HepG2 (cell line): ENCODE results near the gene SLC22A12. TPM values are rescaled to one million over a fixed set of nuclear protein-coding genes. Genes with fewer than 3 reads are reported as not detected.
A peak's percentile ranks its signal among the peaks of the same experiment; 100 is the strongest.

Experiments
- ATAC-seq: fragments of 200-7000 bp; cut with Tn5 transposase; 3 replicates; pipeline ENCODE4 v1.9.1; 2020; ENCODE audit warnings: mild to moderate bottlenecking, moderate library complexity
- BruUV-seq: library from RNA; stranded (reverse); fragments of 400-500 nt; replicated peaks from 2 replicates; lab custom pipeline; 2021; lab: Mats Ljungman, UMichigan
- CTCF ChIA-PET: fragments of 300-600 bp; formaldehyde crosslinking; extraction: SDS; loops from one replicate; lab custom pipeline; 2021; ENCODE audit warnings: low total read pairs, inconsistent platforms, low intra/inter-chr PET ratio; lab: Yijun Ruan, JAX
- POLR2A ChIA-PET: fragments of 350-600 bp; sonication (Branson Sonifier 250); formaldehyde crosslinking; loops from one replicate; lab custom pipeline; 2020; ENCODE audit warnings: antibody characterized with exemption, inconsistent platforms; lab: Yijun Ruan, JAX
- DNase-seq: peaks from one replicate; pipeline ENCODE4 v3.0.0-alpha.2; 2015; ENCODE audit warnings: low spot score
- FAIRE-seq: peaks from 3 replicates; lab custom pipeline; 2011; peaks lifted over from hg19 to GRCh38; lab: Jason Lieb, UNC
- H2AFZ ChIP-seq: one replicate; pipeline ENCODE4 v1.6.1; 2011; ENCODE audit warnings: low read length, inconsistent platforms
- H3K27ac ChIP-seq: fragments of 300-600 bp; 3 replicates; pipeline ENCODE4 v1.8.0; 2011; ENCODE audit warnings: mixed run types, mild to moderate bottlenecking, mixed read lengths, low read length, inconsistent platforms; ENCODE audit not compliant: insufficient read depth; ENCODE audit errors: extremely low read length
- H3K27me3 ChIP-seq, 2 experiments: fragments of 200-600 bp in 1 of 2; 2 replicates in 1 of 2; 3 replicates in 1 of 2; pipeline versions ENCODE4 v1.6.0 to v1.8.0; 2011; ENCODE audit warnings: low read length in 2 of 2, mild to moderate bottlenecking in 2 of 2, moderate library complexity in 2 of 2, inconsistent platforms in 1 of 2; ENCODE audit not compliant: insufficient read depth in 2 of 2, control insufficient read depth in 1 of 2
- H3K36me3 ChIP-seq, 2 experiments: fragments of 200-600 bp in 1 of 2; replicated peaks in 1 of 2; 2 replicates in 1 of 2; 3 replicates in 1 of 2; pipeline versions ENCODE4 v1.5.1 to v1.8.0; 2011; ENCODE audit warnings: low read length in 2 of 2, inconsistent platforms in 1 of 2; ENCODE audit not compliant: insufficient read depth in 2 of 2, control insufficient read depth in 1 of 2
- H3K4me1 ChIP-seq: 2 replicates; pipeline ENCODE4 v1.5.1; 2012; ENCODE audit warnings: low read length, inconsistent platforms; ENCODE audit not compliant: insufficient read depth
- H3K4me2 ChIP-seq: 2 replicates; pipeline ENCODE4 v1.6.0; 2011; ENCODE audit warnings: low read depth, low read length, inconsistent platforms
- H3K4me3 ChIP-seq, 3 experiments: fragments of 200-600 bp in 1 of 3; sonication (generic), shearing (Covaris generic) in 1 of 3; replicated peaks in 1 of 3; 2 replicates each; pipeline ENCODE4 v1.5.1; 2011 to 2016; ENCODE audit warnings: low read length in 3 of 3, inconsistent platforms in 2 of 3, low read depth in 2 of 3, mild to moderate bottlenecking in 2 of 3, control low read depth in 1 of 3, mixed read lengths in 1 of 3; ENCODE audit not compliant: insufficient read depth in 1 of 3
- H3K79me2 ChIP-seq: one replicate; pipeline ENCODE4 v1.6.1; 2011; ENCODE audit warnings: low read length, inconsistent platforms; ENCODE audit not compliant: insufficient read depth
- H3K9ac ChIP-seq: 2 replicates; pipeline ENCODE4 v1.6.0; 2011; ENCODE audit warnings: mild to moderate bottlenecking, low read depth, low read length, inconsistent platforms; ENCODE audit not compliant: insufficient read depth
- H3K9me3 ChIP-seq: 2 replicates; pipeline ENCODE4 v1.5.1; 2012; ENCODE audit warnings: mild to moderate bottlenecking, low read length
- H4K20me1 ChIP-seq: 2 replicates; pipeline ENCODE4 v1.6.0; 2011; ENCODE audit warnings: inconsistent platforms, mild to moderate bottlenecking, low read length, moderate library complexity; ENCODE audit not compliant: insufficient read depth
- HNRNPLL ChIP-seq: fragments of 200-400 bp; formaldehyde crosslinking; IDR thresholded peaks from 2 replicates; pipeline ENCODE4 v1.6.1; 2017; ENCODE audit warnings: mild to moderate bottlenecking, low read depth, low read length; ENCODE audit not compliant: poor library complexity, severe bottlenecking
- HOXA7 ChIP-seq: sonication (generic); formaldehyde crosslinking; IDR thresholded peaks from 2 replicates; pipeline ENCODE4 v1.8.1; 2022; ENCODE audit warnings: mild to moderate bottlenecking, missing genetic modification reagents, moderate library complexity
- LCORL ChIP-seq, 2 experiments: fragments of 450-650 bp in 1 of 2; sonication (generic) in 1 of 2; formaldehyde crosslinking in 1 of 2; IDR thresholded peaks; 2 replicates each; pipeline versions ENCODE4 v1.5.0 to v1.6.1; 2017 to 2020; ENCODE audit warnings: antibody characterized with exemption in 1 of 2, missing genetic modification reagents in 1 of 2
- NKX3-1 ChIP-seq: sonication (generic); formaldehyde crosslinking; IDR thresholded peaks from 2 replicates; pipeline ENCODE4 v1.5.0; 2020; ENCODE audit warnings: missing genetic modification reagents
- ONECUT2 ChIP-seq: sonication (generic); formaldehyde crosslinking; IDR thresholded peaks from 2 replicates; pipeline ENCODE4 v1.4.0; 2020; ENCODE audit warnings: missing genetic modification reagents
- PITX1 ChIP-seq: sonication (generic); formaldehyde crosslinking; IDR thresholded peaks from 2 replicates; pipeline ENCODE4 v1.5.1; 2020; ENCODE audit warnings: mild to moderate bottlenecking, missing genetic modification reagents
- POLR2AphosphoS5 ChIP-seq: IDR thresholded peaks from 2 replicates; pipeline ENCODE4 v1.6.1; 2012; ENCODE audit warnings: low read depth, low read length
- REXO4 ChIP-seq: sonication (generic); formaldehyde crosslinking; IDR thresholded peaks from 2 replicates; pipeline ENCODE4 v1.8.0; 2022; ENCODE audit warnings: missing genetic modification reagents, mild to moderate bottlenecking, borderline replicate concordance
- ZNF263 ChIP-seq: sonication (generic); formaldehyde crosslinking; IDR thresholded peaks from 2 replicates; pipeline ENCODE4 v1.4.0; 2020; ENCODE audit warnings: missing genetic modification reagents
- ZNF329 ChIP-seq: sonication (generic); formaldehyde crosslinking; IDR thresholded peaks from 2 replicates; pipeline ENCODE4 v1.9.0; 2021; ENCODE audit warnings: low read depth, mild to moderate bottlenecking, missing genetic modification reagents
- ZNF367 ChIP-seq: sonication (generic); formaldehyde crosslinking; IDR thresholded peaks from 2 replicates; pipeline ENCODE4 v1.4.0; 2020; ENCODE audit warnings: missing genetic modification reagents, borderline replicate concordance
- ZNF513 ChIP-seq: sonication (generic); formaldehyde crosslinking; conservative IDR thresholded peaks from 2 replicates; pipeline ENCODE4 v1.5.0; 2020; ENCODE audit warnings: missing genetic modification reagents
- ZNF543 ChIP-seq: sonication (generic); formaldehyde crosslinking; IDR thresholded peaks from 2 replicates; pipeline ENCODE4 v1.4.0; 2020; ENCODE audit warnings: mild to moderate bottlenecking, missing genetic modification reagents
- WGBS: methylation state at CpG from one replicate; pipeline ENCODE4 v1.1.6; 2017; ENCODE audit warnings: low lambda C conversion rate; 5-methylcytosine and 5-hydroxymethylcytosine counted together
- in situ Hi-C: cut with HindIII; loops from 2 replicates; pipeline ENCODE4 v1.10.0; 2017; ENCODE audit warnings: low pct_unique_long_range_greater_than_20kb; ENCODE audit not compliant: extremely low pct_ligation_motif_present
- intact Hi-C: fragments of 100-400 bp; cut with micrococcal nuclease; formaldehyde crosslinking; loops from one replicate; pipeline ENCODE4 v1.10.0; 2022; ENCODE audit not compliant: unreplicated experiment
- polyA plus RNA-seq, 8 experiments: library from polyadenylated mRNA; depleted of rRNA in 3 of 8; stranded (reverse) in 7 of 8; unstranded in 1 of 8; fragments of >200 nt; fragmentation: Illumina TruSeq in 4 of 8; extraction: Trizol in 4 of 8; gene quantifications; 2 replicates each; pipeline versions ENCODE4 v1.2.1 to v1.2.3, GENCODE V29; 2011 to 2016; ENCODE audit warnings: low read depth in 4 of 8, missing spikeins in 1 of 8, mixed read lengths in 1 of 8; ENCODE audit not compliant: insufficient read depth in 1 of 8
- total RNA-seq, 5 experiments: library from RNA; depleted of rRNA; stranded (reverse); fragments of >200 nt; fragmentation: Illumina TruSeq; extraction: Trizol; gene quantifications; 2 replicates each; pipeline ENCODE4 v1.2.3, GENCODE V29; 2016; ENCODE audit warnings: low read depth in 1 of 5

SLC22A12 gene
- total and polyA plus RNA-seq, 2 of the 13 experiments (the other 11 are each of a cell fraction or from before 2014, with no cell fraction given), result not detected

- no TSS peak for BruUV-seq
- FAIRE-seq, result no peak
- H3K27me3 ChIP-seq, result no peaks in the 10 kb centered on the region
- peak; percentile 45; the same call in 1 of the 2 replicates for TF ChIP-seq ZNF263 (CRISPR knock-in tag)
- no peak for TF ChIP-seq PITX1 (CRISPR knock-in tag)
- no peak overlapping the region for H3K4me3 ChIP-seq
- no peak overlapping the region for H3K9ac ChIP-seq
- no peak overlapping the region for H3K27ac ChIP-seq
- WGBS, result 73% methylated on average over 15 of the region's 19 CpGs
- intact Hi-C loops (no loop called here), in situ Hi-C loops (no loop called here)
- no peaks in the 10 kb centered on the region for H3K9me3 ChIP-seq
- H2AFZ ChIP-seq, result no peak overlapping the region
- CTCF ChIA-PET, result no interaction called here
- no peak overlapping the region for H3K4me2 ChIP-seq
- ATAC-seq, result no peak
- POLR2A ChIA-PET, result no interaction called here
- no peaks in the 10 kb centered on the region for H4K20me1 ChIP-seq
- H3K4me1 ChIP-seq, result peaks cover 45% of the 10 kb centered on the region
- H3K36me3 ChIP-seq, result no peaks in the 10 kb centered on the region
- no peak for DNase-seq
- no peaks in the 10 kb centered on the region for H3K79me2 ChIP-seq
Observed at GRCh38 chr11:64559351-64560138, 31.5 kb upstream of the SLC22A12 start.

GRCh38 chr11:64560139-64560771 lies 30.8 kb upstream of the SLC22A12 start:
- H3K4me3 ChIP-seq, result no peak overlapping the region
- ChIA-PET CTCF (no interaction called here), POLR2A (no interaction called here)
- no peak overlapping the region for H3K4me2 ChIP-seq
- no peaks in the 10 kb centered on the region for H3K79me2 ChIP-seq
- H3K36me3 ChIP-seq, result no peaks in the 10 kb centered on the region
- in situ Hi-C loops, result no loop called here
- DNase-seq (no peak), ATAC-seq (peak; percentile 7; the same call in 1 of the 3 replicates), FAIRE-seq (no peak)
- no peaks in the 10 kb centered on the region for H3K27me3 ChIP-seq
- BruUV-seq, result no TSS peak
- intact Hi-C loops, result no loop called here
- no peak overlapping the region for H2AFZ ChIP-seq
- peaks cover 45% of the 10 kb centered on the region for H3K4me1 ChIP-seq
- H3K9ac ChIP-seq, result no peak overlapping the region
- no peaks in the 10 kb centered on the region for H3K9me3 ChIP-seq
- WGBS, result 50% methylated on average over 3 of the region's 15 CpGs
- no peak overlapping the region for H3K27ac ChIP-seq
- no peaks in the 10 kb centered on the region for H4K20me1 ChIP-seq
- no peak for TF ChIP-seq HNRNPLL
- no peak for TF ChIP-seq ZNF543 (CRISPR knock-in tag)
- no peak for TF ChIP-seq NKX3-1
- TF ChIP-seq ONECUT2 (CRISPR knock-in tag), result no peak
- TF ChIP-seq LCORL (IDR thresholded peaks at IDR 0.05), result no peak
- no peak for TF ChIP-seq LCORL (CRISPR knock-in tag; IDR thresholded peaks at IDR 0.05)
- TF ChIP-seq POLR2AphosphoS5, result no peak
- TF ChIP-seq ZNF367, result no peak
- TF ChIP-seq REXO4 (CRISPR knock-in tag), result no peak
- no peak for TF ChIP-seq ZNF513 (CRISPR knock-in tag)
- no peak for TF ChIP-seq HOXA7 (CRISPR knock-in tag)
- no peak for TF ChIP-seq ZNF329 (CRISPR knock-in tag)
